AG04449 (cell line): ENCODE results near the gene MGAT4A.

Experiments used
- CTCF ChIA-PET: fragments of 350-600 bp; formaldehyde crosslinking; extraction: SDS; loops from one replicate; lab custom pipeline; 2021; ENCODE audit warnings: antibody characterized with exemption; lab: Yijun Ruan, JAX
- POLR2A ChIA-PET: fragments of 400-600, 350-600 bp; formaldehyde crosslinking; extraction: SDS; loops from one replicate; lab custom pipeline; 2020; ENCODE audit warnings: antibody characterized with exemption, inconsistent platforms; lab: Yijun Ruan, JAX
- DNase-seq: peaks from one replicate; pipeline ENCODE4 v3.0.0-alpha.2; 2010; ENCODE audit warnings: low read depth, low spot score
- H3K4me3 ChIP-seq: 2 replicates; pipeline ENCODE4 v1.5.1; 2011; ENCODE audit warnings: low read depth, mild to moderate bottlenecking, control low read depth, low read length
- CTCF ChIP-seq: IDR thresholded peaks from one replicate; pipeline ENCODE4 v1.5.1; 2011; ENCODE audit warnings: mild to moderate bottlenecking, moderate library complexity, low read length, control low read depth, inconsistent platforms; ENCODE audit not compliant: insufficient read depth; ENCODE audit errors: missing control alignments

The MGAT4A gene

GRCh38 chr2:98614024-98614739 lies 116.8 kb downstream of the MGAT4A start:
- no peak for DNase-seq
- ChIA-PET POLR2A (no interaction called here), CTCF (interaction anchor here (0.7 to 1.2 kb wide), 2 partner anchors 35 to 202 kb away, joined by 3 to 5 read pairs; no protein-coding TSS in a partner anchor)
- no peak overlapping the region for H3K4me3 ChIP-seq
- no peak for TF ChIP-seq CTCF

- ChIA-PET CTCF (interaction anchor here (0.6 to 1.5 kb wide), 2 partner anchors 196 to 469 kb away, joined by 3 to 12 read pairs; no protein-coding TSS in a partner anchor), POLR2A (interaction anchor here (0.9 kb wide), 2 partner anchors 49 to 531 kb away, joined by 3 read pairs; no protein-coding TSS in a partner anchor)
- peak overlapping the region; percentile 92 for H3K4me3 ChIP-seq
- TF ChIP-seq CTCF, result no peak
- no peak for DNase-seq
Observed at GRCh38 chr2:98608962-98609604, 121.8 kb downstream of the MGAT4A start.

- DNase-seq, result no peak
- POLR2A ChIA-PET, result interaction anchor here (0.5 to 0.9 kb wide), 3 partner anchors 48 to 532 kb away, joined by 3 read pairs; no protein-coding TSS in a partner anchor
- H3K4me3 ChIP-seq, result peak within 1 kb of the TSS; percentile 92
- TF ChIP-seq CTCF, result peak; percentile 17
- CTCF ChIA-PET, result interaction anchor here (1.2 to 2.5 kb wide), 4 partner anchors 10 to 196 kb away, joined by 4 to 13 read pairs (median 8); no protein-coding TSS in a partner anchor
Observed at GRCh38 chr2:98608116-98608961, 122.6 kb downstream of the MGAT4A start, which contains the start of the genes COA5 and UNC50. COA5 (minus strand) TSS chr2:98608512; CDS start chr2:98608405, 107 bp downstream. UNC50 (plus strand) TSS chr2:98608589; CDS start chr2:98609760, 1,171 bp downstream.

GRCh38 chr2:98607741-98608115 lies 123.2 kb downstream of the MGAT4A start:
- no peak for TF ChIP-seq CTCF
- CTCF ChIA-PET, result interaction anchor here (1.2 to 2.5 kb wide), 3 partner anchors 10 to 195 kb away, joined by 4 to 13 read pairs (median 5); no protein-coding TSS in a partner anchor
- peak overlapping the region; percentile 92 for H3K4me3 ChIP-seq
- DNase-seq, result no peak
- POLR2A ChIA-PET, result interaction anchor here (0.5 kb wide), 2 partner anchors 9 to 231 kb away, joined by 3 read pairs; no protein-coding TSS in a partner anchor

GRCh38 chr2:98607104-98607503 lies 123.8 kb downstream of the MGAT4A start:
- no peak for DNase-seq
- TF ChIP-seq CTCF, result no peak
- ChIA-PET POLR2A (interaction anchor here (0.5 kb wide), 1 partner anchor 9 kb away, joined by 3 read pairs; no protein-coding TSS in a partner anchor), CTCF (interaction anchor here (1.2 to 2.5 kb wide), 4 partner anchors 9 to 195 kb away, joined by 3 to 13 read pairs (median 4); no protein-coding TSS in a partner anchor)
- peak overlapping the region; percentile 92 for H3K4me3 ChIP-seq
